ENCODE data around the gene PELO.

The PELO gene

GRCh38 chr5:52771343-52772039, 16.2 kb upstream of the PELO start:
- in situ Hi-C loops (cut with MboI; ENCODE audit: low sequenced_read_pairs), result no loop called here

GRCh38 chr5:52772668-52773067, 15.0 kb upstream of the PELO start:
- in situ Hi-C loops (cut with MboI; ENCODE audit: low sequenced_read_pairs), result no loop called here

GRCh38 chr5:52773342-52773741, 14.4 kb upstream of the PELO start:
- in situ Hi-C loops (cut with MboI; ENCODE audit: low sequenced_read_pairs), result no loop called here

DNA sequence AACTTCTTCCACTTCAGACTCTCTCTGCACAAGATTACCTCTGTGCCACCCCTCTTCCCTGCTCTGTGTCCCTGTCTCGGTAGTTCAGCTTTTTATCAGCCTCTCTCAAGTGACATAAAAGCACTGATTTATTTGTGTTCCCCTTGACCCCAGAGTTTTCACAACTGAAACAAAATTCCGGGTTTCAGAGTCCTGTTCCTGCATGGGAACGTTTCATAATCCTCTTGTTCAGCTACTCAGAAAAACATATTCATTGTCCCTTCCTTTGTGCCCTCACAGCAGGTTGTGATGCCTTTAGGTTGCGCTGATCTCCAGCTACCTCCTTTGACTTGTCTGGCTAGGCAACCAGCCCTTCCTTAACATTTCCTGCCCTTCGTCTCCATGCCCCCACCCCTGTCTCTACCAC, 13.7 kb upstream of the PELO start:
- in situ Hi-C loops (cut with MboI; ENCODE audit: low sequenced_read_pairs), result no loop called here

GRCh38 chr5:52776116-52776515, 11.6 kb upstream of the PELO start:
- in situ Hi-C loops (cut with MboI; ENCODE audit: low sequenced_read_pairs), result no loop called here

GRCh38 chr5:52777186-52777585, 10.5 kb upstream of the PELO start:
- in situ Hi-C loops (cut with MboI; ENCODE audit: low sequenced_read_pairs), result no loop called here

GRCh38 chr5:52778781-52779180, 8.9 kb upstream of the PELO start:
- in situ Hi-C loops (cut with MboI; ENCODE audit: low sequenced_read_pairs), result no loop called here

- in situ Hi-C loops (cut with MboI; ENCODE audit: low sequenced_read_pairs), result no loop called here
Measured at GRCh38 chr5:52779213-52779612, 8.5 kb upstream of the PELO start.

GRCh38 chr5:52783226-52783959, 4.3 kb upstream of the PELO start:
- in situ Hi-C loops (cut with MboI; ENCODE audit: low sequenced_read_pairs), result no loop called here

GRCh38 chr5:52784737-52785136, 3.0 kb upstream of the PELO start:
- in situ Hi-C loops (cut with MboI; ENCODE audit: low sequenced_read_pairs), result no loop called here

DNA sequence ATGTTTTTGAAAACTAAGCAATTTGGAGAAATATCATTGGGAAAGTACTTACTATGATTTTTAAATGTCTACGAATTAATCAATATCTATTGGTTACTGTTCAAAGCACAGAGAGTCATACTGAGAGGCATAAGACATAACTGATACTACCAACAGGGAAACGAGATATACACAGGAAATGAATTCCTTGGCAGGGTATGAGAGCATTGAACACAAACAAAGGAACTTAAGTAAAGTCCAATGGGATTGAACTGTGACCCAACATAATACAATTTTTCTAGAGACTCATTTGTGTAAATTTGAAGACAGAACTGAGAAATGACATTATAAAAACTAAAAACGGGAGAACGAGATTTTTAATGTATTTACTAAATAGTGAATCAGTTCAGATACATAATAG, 1.3 kb upstream of the PELO start:
- in situ Hi-C loops (cut with MboI; ENCODE audit: low sequenced_read_pairs), result no loop called here

GRCh38 chr5:52786949-52787599, 642 bp upstream of the PELO start:
- in situ Hi-C loops (cut with MboI; ENCODE audit: low sequenced_read_pairs), result no loop called here

GRCh38 chr5:52788505-52788821, 747 bp downstream of the PELO start:
- in situ Hi-C loops (cut with MboI; ENCODE audit: low sequenced_read_pairs), result no loop called here

DNA sequence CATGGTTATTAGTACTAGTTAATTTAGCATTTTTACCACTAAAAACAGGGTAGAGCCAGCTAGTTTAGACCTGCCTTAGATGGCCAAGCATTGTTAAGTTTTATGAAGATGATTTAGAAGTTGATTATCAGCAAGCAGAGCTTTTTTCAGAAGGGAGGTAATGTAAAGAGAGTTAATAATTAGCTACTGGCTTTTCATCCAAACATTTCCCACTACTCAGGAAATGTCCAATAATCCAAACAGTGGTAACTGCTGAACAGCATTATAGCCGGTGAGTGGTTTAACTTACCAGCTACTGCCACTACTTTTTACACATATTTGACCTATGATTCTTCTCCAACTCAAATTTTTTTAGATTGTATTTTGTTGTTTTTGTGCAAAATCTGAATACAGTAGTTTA, 1.7 kb downstream of the PELO start:
- in situ Hi-C loops (cut with MboI; ENCODE audit: low sequenced_read_pairs), result no loop called here

- in situ Hi-C loops (cut with MboI; ENCODE audit: low sequenced_read_pairs), result no loop called here
Measured at GRCh38 chr5:52789851-52790250, 2.1 kb downstream of the PELO start.

DNA sequence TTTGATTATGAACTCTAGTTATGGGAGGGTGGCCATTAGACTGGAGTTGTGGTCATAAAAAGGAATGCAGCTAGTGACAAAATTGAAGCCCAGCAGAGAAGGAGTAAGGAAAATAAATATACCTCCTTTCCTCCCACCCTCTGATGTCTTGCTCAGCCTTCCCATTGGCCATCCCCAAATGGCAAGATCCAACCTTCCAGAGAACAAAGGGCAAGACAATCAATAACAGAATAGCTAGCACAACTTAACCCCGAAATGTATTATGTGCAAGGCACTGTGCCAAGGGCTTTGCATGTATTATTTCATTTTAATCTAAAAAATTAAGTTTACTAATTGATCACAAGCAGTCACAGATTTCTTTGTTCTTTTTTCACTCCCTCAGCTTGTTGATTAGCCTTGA, 3.6 kb downstream of the PELO start:
- in situ Hi-C loops (cut with MboI; ENCODE audit: low sequenced_read_pairs), result no loop called here

DNA sequence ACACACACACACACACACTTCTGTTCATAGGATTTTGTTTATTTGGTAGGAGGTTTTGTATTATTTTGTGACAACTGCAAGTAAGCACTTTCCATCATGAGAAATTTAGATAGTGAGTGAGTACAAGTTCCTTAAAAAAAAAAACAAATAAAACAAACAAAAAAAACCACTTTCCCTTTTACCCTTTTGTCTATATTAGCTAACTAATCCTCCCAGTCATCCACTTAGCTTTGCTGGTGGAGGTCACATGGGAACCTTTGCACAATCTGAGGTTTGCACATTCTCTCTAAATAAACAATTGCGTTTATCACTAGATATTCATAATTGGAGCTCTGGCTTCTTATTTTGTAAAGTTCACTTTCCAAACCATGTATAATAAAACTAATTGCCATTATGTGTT, 6.8 kb downstream of the PELO start:
- in situ Hi-C loops (cut with MboI; ENCODE audit: low sequenced_read_pairs), result no loop called here

GRCh38 chr5:52796031-52796430, 8.3 kb downstream of the PELO start:
- in situ Hi-C loops (cut with MboI; ENCODE audit: low sequenced_read_pairs), result no loop called here

DNA sequence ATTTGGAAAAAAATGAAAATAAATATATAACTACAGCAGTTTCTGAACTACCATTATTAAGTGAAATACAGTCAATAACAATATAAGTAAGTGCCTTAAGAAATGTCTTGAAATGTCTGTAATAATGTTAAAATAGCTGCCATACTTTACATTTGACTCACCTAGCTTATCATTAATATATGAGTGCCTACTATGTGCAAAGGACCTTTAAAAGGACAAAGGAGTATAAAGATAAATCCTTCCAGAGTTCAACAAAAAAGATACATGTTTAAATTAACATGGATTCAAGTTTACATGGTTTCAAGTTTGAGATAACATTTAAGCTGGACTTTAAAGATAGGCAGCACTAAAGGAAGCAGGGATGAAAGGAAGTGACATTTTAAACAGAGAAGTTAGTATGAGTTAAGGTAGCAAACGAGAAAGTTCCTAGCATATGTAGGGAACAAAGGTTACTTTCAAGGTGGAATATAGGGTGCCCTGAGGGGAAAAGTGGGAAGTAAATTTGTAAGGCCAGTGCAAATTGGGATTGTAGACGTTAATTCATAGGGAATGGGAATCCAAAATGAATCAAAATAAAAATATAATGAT, 8.9 kb downstream of the PELO start:
- in situ Hi-C loops (cut with MboI; ENCODE audit: low sequenced_read_pairs), result no loop called here

DNA sequence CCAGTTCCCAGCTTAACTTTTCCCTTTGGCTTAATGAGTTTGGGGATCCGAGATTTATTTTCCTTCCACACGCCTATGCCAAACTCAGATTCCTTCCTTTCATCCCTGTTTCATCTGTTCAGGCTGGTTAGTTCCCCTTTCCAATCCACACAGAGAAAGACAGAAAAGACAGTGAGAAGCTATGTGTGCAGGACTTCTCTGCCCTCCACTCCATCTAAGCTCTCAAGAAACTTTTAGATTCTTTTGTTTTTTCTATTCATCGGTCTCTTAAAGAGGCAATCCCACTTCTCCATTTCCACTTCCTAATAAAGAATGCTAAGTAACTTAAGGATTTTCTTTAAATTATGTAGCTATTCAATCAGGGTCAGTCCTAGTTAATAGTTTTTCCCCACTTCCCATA, 11.2 kb downstream of the PELO start:
- in situ Hi-C loops (cut with MboI; ENCODE audit: low sequenced_read_pairs), result no loop called here

GRCh38 chr5:52799358-52799982, 11.8 kb downstream of the PELO start:
- in situ Hi-C loops (cut with MboI; ENCODE audit: low sequenced_read_pairs), result no loop called here

Data from hTERT RPE-1 (cell line).